GM12874 (cell line): ENCODE results near the gene KIDINS220.

Experiments
- TF ChIP-seq, protein P1 (sequence below): IDR thresholded peaks from 2 replicates; pipeline ENCODE4 v1.5.1; 2011; ENCODE audit warnings: low read depth, mild to moderate bottlenecking, control low read depth, low read length, moderate library complexity; ENCODE audit not compliant: insufficient read depth

KIDINS220 gene

DNA sequence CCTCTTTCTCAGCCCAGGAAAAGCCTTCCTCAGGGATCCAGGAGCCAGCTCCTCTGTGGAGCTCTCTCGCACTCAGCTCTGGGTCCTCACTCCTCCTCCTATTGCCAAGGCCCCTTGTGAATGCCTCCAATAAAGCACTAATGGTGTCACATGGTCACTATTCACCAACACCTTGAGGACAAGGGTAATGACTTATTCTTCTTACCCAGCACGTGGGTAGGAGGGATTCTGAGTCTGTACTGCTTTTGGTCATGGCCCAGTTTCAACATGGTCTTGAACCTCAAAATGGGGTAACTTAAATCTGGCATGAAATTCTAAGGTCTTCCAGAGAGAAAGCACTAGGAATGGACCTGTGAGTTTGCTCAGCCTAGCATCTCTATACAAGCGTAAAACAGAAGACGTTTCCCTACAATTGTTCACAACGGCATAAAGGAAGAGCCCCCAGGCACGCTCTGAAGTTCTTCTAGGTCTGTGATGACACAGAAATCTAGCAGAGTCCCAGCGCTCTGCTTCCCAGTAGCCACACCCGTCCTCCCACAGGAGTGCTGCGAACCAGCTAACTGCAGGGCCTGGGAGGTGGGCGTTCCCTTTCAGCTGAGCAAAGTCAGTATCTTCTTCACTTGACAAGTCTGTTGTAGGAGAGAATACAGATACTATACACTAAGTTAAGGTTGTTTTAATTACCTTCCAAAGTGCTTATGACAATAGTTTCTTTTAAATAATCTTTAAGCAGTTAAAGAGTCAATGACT, 14.6 kb upstream of the KIDINS220 start:
- TF ChIP-seq, protein P1, sequence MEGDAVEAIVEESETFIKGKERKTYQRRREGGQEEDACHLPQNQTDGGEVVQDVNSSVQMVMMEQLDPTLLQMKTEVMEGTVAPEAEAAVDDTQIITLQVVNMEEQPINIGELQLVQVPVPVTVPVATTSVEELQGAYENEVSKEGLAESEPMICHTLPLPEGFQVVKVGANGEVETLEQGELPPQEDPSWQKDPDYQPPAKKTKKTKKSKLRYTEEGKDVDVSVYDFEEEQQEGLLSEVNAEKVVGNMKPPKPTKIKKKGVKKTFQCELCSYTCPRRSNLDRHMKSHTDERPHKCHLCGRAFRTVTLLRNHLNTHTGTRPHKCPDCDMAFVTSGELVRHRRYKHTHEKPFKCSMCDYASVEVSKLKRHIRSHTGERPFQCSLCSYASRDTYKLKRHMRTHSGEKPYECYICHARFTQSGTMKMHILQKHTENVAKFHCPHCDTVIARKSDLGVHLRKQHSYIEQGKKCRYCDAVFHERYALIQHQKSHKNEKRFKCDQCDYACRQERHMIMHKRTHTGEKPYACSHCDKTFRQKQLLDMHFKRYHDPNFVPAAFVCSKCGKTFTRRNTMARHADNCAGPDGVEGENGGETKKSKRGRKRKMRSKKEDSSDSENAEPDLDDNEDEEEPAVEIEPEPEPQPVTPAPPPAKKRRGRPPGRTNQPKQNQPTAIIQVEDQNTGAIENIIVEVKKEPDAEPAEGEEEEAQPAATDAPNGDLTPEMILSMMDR = no peak

DNA sequence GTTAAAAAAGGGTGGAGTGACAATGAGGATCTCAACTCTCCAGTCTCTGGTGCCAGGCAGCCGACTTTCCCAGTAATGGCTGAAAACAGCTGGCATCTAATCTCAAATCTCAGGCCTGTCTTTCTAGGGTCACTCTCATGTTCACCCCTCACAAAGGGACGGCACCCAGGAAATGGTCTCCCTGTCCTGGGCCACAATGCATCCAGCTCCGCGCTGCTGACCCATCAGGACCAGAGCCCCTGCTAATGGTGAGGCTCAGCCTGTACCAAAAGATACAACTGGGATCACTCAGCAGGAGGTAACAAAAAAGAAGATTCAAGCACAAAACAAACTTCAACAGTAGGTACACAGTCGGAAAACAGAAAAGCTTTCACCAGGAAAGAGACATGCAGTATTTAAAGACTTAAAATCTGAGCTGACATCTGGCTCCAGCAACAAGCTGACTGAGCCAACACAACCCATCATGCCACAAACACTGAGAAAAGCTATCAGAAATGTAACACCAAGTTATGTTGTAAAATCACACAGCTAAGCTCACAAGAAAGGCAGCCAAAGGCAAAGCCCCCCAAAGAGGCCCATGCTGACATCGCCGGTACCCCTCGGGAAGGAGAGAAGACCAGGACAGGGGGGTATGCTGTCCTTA, 13.6 kb upstream of the KIDINS220 start:
- TF ChIP-seq, protein P1 = no peak

DNA sequence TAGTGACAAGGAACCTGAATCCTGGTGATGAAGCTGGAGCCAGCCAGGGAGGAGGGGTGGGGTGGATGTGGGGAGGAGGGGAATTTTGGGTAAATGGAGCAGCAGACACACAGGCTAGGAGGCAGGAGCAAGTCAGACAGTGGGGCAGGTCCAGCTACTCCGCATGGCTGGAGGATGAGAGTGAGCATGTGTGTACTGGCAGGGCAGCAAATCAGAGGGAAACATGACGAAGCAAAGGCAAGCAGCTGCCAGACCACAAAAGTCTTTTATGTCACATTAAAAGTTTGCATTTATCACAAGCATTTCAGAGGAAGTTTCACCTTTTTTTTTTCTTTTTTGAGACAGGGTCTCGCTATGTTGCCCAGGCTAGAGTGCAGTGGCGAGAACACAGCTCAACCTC, 11.9 kb upstream of the KIDINS220 start:
- TF ChIP-seq, protein P1 = no peak

DNA sequence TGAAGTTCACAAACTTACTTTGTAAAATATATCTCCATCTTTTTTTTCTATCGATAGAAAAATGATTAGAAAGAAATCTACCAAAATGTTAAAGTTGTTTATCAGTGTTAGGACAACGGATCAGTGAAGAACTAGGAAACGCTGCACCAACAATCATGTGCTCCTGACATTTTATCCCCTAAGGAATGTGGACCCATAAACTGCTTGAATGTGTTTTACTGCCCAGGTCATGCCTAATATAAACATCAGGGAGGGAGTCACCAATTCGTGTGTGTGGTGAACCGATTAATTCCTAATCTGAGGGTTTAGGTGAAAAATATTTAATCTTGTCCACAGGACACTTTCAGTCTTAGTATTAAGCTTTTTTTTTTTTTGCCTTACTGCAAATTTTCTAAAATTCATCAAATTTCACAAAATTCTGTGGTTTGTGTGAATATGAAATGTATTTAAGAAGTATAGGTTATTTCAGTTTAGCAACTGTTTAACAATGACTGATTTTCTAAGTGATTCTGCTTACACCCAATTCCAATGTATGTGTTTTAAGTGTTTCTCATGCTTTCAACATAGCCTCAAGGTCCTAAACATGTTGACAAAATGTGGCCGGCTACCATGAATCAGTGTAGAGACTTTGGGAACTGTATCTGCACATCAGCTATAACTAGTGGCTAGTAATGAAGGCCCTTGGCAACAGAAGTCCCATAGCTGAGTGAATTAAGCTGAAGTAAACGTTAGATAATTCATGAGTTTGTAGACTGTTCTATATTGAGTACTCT, 11.1 kb upstream of the KIDINS220 start:
- TF ChIP-seq, protein P1 = no peak

DNA sequence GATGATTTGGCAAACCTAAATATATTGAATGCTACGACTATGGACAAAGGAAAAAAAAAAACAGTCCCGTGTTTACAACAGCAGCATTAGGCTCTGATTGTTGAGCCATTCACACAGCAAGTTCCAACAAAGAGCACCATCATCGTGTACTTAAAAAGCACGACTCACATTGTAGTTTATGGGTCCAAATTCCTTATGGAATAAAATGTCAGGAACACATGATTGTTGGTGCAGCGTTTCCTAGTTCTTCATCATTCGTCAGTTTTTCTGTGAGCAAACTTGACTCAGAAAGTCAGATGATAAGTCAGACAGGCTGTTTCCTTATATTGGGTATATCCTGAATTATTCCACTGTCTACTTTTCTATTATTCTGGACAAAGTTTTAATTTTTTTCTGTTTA, 10.0 kb upstream of the KIDINS220 start:
- TF ChIP-seq, protein P1 = no peak

DNA sequence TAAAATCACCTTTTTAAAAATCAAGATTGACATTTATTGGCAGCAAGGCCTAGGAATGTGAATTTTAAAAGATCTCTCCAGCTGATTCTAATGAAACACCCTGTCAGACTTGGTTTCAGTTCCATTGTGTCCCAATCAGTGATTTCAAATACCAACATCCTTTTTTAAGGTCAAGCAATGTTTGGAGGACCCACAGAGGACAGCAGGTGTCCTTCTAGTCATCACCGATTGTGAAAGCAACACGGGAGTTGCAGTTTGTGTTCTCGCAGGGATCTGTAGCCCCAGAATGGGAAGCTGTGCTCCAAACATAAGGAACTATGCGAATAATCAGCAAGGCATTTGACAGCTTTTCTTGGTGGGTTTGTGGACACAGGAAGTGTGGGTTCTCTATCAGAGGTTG, 4.5 kb upstream of the KIDINS220 start:
- TF ChIP-seq, protein P1 = no peak

DNA sequence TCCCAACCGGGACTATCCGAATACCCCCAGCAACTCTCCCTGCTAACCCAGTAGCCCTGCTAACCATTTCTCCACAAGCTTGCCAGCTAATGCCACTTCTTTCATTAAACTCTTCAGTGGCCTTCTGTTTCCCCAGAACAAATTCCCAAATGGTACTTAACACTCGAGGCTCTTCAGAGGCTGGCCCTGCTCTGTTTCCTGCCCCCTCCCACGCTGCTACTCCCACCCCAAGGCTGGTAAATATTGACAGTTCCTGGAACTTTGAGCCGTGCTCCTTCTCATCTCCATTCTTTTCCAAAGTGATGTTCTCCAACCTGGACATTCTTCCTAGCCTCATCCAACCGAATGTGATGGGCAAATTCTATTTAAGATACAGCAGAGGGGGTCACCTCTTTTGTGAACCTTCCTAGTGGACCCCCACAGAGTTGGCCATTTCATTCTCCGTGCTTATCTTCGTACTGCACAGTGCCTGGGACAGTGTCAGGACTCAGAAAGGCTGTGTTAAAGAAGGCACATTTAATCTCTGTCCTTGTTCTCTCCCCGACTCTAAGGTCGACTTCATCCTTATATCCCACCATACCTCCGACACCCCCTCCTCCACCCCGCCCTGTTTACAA, 3.2 kb upstream of the KIDINS220 start:
- TF ChIP-seq, protein P1 = no peak
